OCI-LY7 (cell line): ENCODE measurements around the gene HIPK3. TPM values are rescaled to one million over a fixed set of nuclear protein-coding genes. Genes with fewer than 3 reads are reported as not detected.

Source experiments
- BruUV-seq: library from RNA; stranded (reverse); fragments of 400-500 nt; replicated peaks from 2 replicates; lab custom pipeline; 2021; lab: Mats Ljungman, UMichigan
- CTCF ChIA-PET: fragments of 300-600 bp; sonication (Branson Sonifier 250); formaldehyde crosslinking; loops from one replicate; lab custom pipeline; 2022; ENCODE audit warnings: antibody characterized with exemption; ENCODE audit not compliant: unreplicated experiment; lab: Charles Lee
- POLR2A ChIA-PET: fragments of 300-600 bp; sonication (Branson Sonifier 250); formaldehyde crosslinking; loops from one replicate; lab custom pipeline; 2022; ENCODE audit warnings: antibody characterized with exemption; lab: Charles Lee
- DNase-seq: peaks from one replicate; pipeline ENCODE4 v3.0.0-alpha.2; 2015; ENCODE audit warnings: low spot score
- H2AFZ ChIP-seq: fragments of 200-600 bp; sonication (generic), shearing (Covaris generic); 2 replicates; pipeline ENCODE4 v1.6.1; 2014; ENCODE audit warnings: mild to moderate bottlenecking, antibody characterized with exemption, low read length, moderate library complexity
- H3K27ac ChIP-seq: fragments of 200-600 bp; sonication (generic); 2 replicates; pipeline ENCODE4 v1.5.1; 2014; ENCODE audit warnings: mixed run types, low read depth, mild to moderate bottlenecking, moderate library complexity, low read length, inconsistent platforms; ENCODE audit not compliant: poor library complexity, severe bottlenecking
- H3K36me3 ChIP-seq: fragments of 200-600 bp; sonication (generic); 2 replicates; pipeline ENCODE4 v1.6.1; 2014; ENCODE audit warnings: mild to moderate bottlenecking, antibody characterized with exemption, low read length, moderate library complexity, mixed read lengths; ENCODE audit not compliant: insufficient read depth
- H3K4me1 ChIP-seq: fragments of 200-600 bp; sonication (generic); 2 replicates; pipeline ENCODE4 v1.5.1; 2014; ENCODE audit warnings: mild to moderate bottlenecking, low read length; ENCODE audit not compliant: insufficient read depth, poor library complexity, severe bottlenecking
- H3K4me2 ChIP-seq: fragments of 200-600 bp; sonication (generic); 2 replicates; pipeline ENCODE4 v1.6.1; 2014; ENCODE audit warnings: mild to moderate bottlenecking, low read length
- H3K4me3 ChIP-seq: fragments of 200-600 bp; sonication (generic); 2 replicates; pipeline ENCODE4 v1.5.1; 2014; ENCODE audit warnings: mild to moderate bottlenecking, low read depth, low read length; ENCODE audit not compliant: poor library complexity, severe bottlenecking
- H3K79me2 ChIP-seq: fragments of 200-600 bp; sonication (generic); 2 replicates; pipeline ENCODE4 v1.6.1; 2016; ENCODE audit warnings: low read depth, mild to moderate bottlenecking, low read length, moderate library complexity, mixed read lengths; ENCODE audit not compliant: insufficient read depth
- H3K9me2 ChIP-seq: fragments of 200-600 bp; sonication (generic); 2 replicates; pipeline ENCODE4 v1.6.1; 2016; ENCODE audit warnings: mild to moderate bottlenecking, low read length, mixed read lengths; ENCODE audit not compliant: insufficient read depth
- H3K9me3 ChIP-seq: fragments of 200-600 bp; sonication (generic); 2 replicates; pipeline ENCODE4 v1.6.1; 2014; ENCODE audit warnings: mild to moderate bottlenecking, mixed run types, low read length, mixed read lengths
- H4K20me1 ChIP-seq: fragments of 200-600 bp; sonication (generic); 2 replicates; pipeline ENCODE4 v1.6.1; 2014; ENCODE audit warnings: mild to moderate bottlenecking, antibody characterized with exemption, low read length, moderate library complexity, mixed read lengths; ENCODE audit not compliant: insufficient read depth
- CTCF ChIP-seq: fragments of 200-600 bp; sonication (generic); conservative IDR thresholded peaks from 2 replicates; pipeline ENCODE4 v1.5.1; 2014; ENCODE audit warnings: mild to moderate bottlenecking, antibody characterized with exemption, low read length, moderate library complexity, mixed read lengths
- EZH2phosphoT487 ChIP-seq: fragments of 200-600 bp; sonication (generic); IDR thresholded peaks from 2 replicates; pipeline ENCODE4 v1.6.1; 2018; ENCODE audit warnings: low read depth, borderline replicate concordance, mild to moderate bottlenecking, mixed run types, antibody characterized with exemption, low read length, moderate library complexity, mixed read lengths
- intact Hi-C: fragments of 100-400 bp; cut with micrococcal nuclease; formaldehyde crosslinking; loops from one replicate; pipeline ENCODE4 v1.10.0; 2022; ENCODE audit not compliant: unreplicated experiment
- total RNA-seq, 2 experiments: library from RNA; depleted of rRNA in 1 of 2; stranded (reverse); fragments of >200 nt in 1 of 2; shearing (Covaris generic) in 1 of 2; gene quantifications; 2 replicates each; pipeline ENCODE4 v1.2.3, GENCODE V29; 2014 to 2022

HIPK3 gene
- total RNA-seq, 2 experiments from 2014 or later, result 19.0 to 28.4 TPM

DNA sequence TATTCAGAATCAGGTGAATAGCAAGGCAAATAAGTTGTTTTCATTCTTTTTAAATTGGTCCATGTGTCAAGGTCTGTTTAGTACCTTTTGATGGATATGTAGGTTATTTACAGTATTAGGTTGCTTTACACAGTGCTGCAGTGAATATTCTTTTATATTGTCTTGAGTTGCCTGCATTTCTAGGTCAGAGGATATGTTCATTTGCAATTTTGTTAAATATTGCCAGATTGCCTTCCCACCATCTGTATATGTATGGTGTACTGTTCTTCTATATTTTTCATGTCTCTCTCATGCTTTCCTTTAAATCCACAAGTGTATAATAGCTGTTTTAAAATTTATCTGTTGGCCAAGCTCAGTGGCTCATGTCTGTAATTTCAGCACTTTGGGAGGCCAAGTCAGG, 24.6 kb downstream of the HIPK3 start:
- H3K9me2 ChIP-seq, result no peaks in the 10 kb centered on the region
- H3K4me3 ChIP-seq, result no peak overlapping the region
- H3K27ac ChIP-seq, result no peak overlapping the region
- intact Hi-C loops, result no loop called here
- peaks cover 3% of the 10 kb centered on the region for H3K36me3 ChIP-seq
- no TSS peak for BruUV-seq
- no peaks in the 10 kb centered on the region for H3K4me1 ChIP-seq
- no peak for TF ChIP-seq EZH2phosphoT487
- TF ChIP-seq CTCF, result no peak
- H2AFZ ChIP-seq, result no peak overlapping the region
- H3K4me2 ChIP-seq, result no peak overlapping the region
- no peaks in the 10 kb centered on the region for H3K9me3 ChIP-seq
- DNase-seq, result no peak
- CTCF ChIA-PET, result interaction anchor here (0.6 kb wide), 1 partner anchor 20 kb away, joined by 7 read pairs; no protein-coding TSS in a partner anchor
- peaks cover 18% of the 10 kb centered on the region; the same call in 1 of the 2 replicates for H3K79me2 ChIP-seq
- POLR2A ChIA-PET, result interaction anchor here (0.6 to 0.7 kb wide), 2 partner anchors 9 to 134 kb away, joined by 3 read pairs; no protein-coding TSS in a partner anchor
- H4K20me1 ChIP-seq, result peaks cover 9% of the 10 kb centered on the region; the same call in 1 of the 2 replicates

GRCh38 chr11:33284818-33285217, 27.6 kb downstream of the HIPK3 start:
- Histone ChIP-seq H4K20me1 (peaks cover 9% of the 10 kb centered on the region; the same call in 1 of the 2 replicates), H3K9me2 (no peaks in the 10 kb centered on the region), H3K27ac (no peak overlapping the region), H3K36me3 (peaks cover 14% of the 10 kb centered on the region), H2AFZ (no peak overlapping the region), H3K4me2 (no peak overlapping the region), H3K4me1 (no peaks in the 10 kb centered on the region), H3K9me3 (no peaks in the 10 kb centered on the region), H3K4me3 (no peak overlapping the region), H3K79me2 (peaks cover 18% of the 10 kb centered on the region; the same call in 1 of the 2 replicates)
- no TSS peak for BruUV-seq
- ChIA-PET POLR2A (interaction anchor here (0.6 kb wide), 1 partner anchor 520 kb away, joined by 3 read pairs; no protein-coding TSS in a partner anchor), CTCF (no interaction called here)
- no peak for DNase-seq
- no peak for TF ChIP-seq CTCF
- TF ChIP-seq EZH2phosphoT487, result no peak
- intact Hi-C loops, result no loop called here

GRCh38 chr11:33290319-33290718, 33.1 kb downstream of the HIPK3 start:
- Histone ChIP-seq H3K27ac (no peak overlapping the region), H3K79me2 (no peaks in the 10 kb centered on the region), H3K9me2 (no peaks in the 10 kb centered on the region), H3K4me2 (no peak overlapping the region), H3K4me3 (no peak overlapping the region), H2AFZ (no peak overlapping the region), H3K36me3 (peaks cover 17% of the 10 kb centered on the region), H3K4me1 (peaks cover 5% of the 10 kb centered on the region), H3K9me3 (no peaks in the 10 kb centered on the region), H4K20me1 (no peaks in the 10 kb centered on the region)
- ChIA-PET POLR2A (interaction anchor here (0.6 to 1.5 kb wide), 7 partner anchors 8 to 396 kb away, joined by 3 to 5 read pairs (median 3); no protein-coding TSS in a partner anchor), CTCF (no interaction called here)
- no peak for DNase-seq
- no TSS peak for BruUV-seq
- no peak for TF ChIP-seq CTCF
- no peak for TF ChIP-seq EZH2phosphoT487
- intact Hi-C loops, result no loop called here
